ENCODE data around the gene NUDCD3. TPM values are rescaled to one million over a fixed set of nuclear protein-coding genes. Genes with fewer than 3 reads are reported as not detected.

Gene NUDCD3
- total RNA-seq, 1 donor from 2014 or later = 86.8 TPM

- H3K79me2 ChIP-seq (ENCODE audit: insufficient read depth, low read length) = no peaks in the 10 kb centered on the region
- no peaks in the 10 kb centered on the region for H3K4me1 ChIP-seq (ENCODE audit: insufficient read depth, low read length)
- no peaks in the 10 kb centered on the region for H3K4me1 Mint-ChIP-seq (ENCODE audit: low read depth, unreplicated experiment)
- H3K27ac Mint-ChIP-seq (ENCODE audit: unreplicated experiment) = no peak overlapping the region
- no peaks in the 10 kb centered on the region for H3K27me3 ChIP-seq (ENCODE audit: insufficient read depth, low read length)
- TF ChIP-seq CTCF (IDR thresholded peaks at IDR 0.05; ENCODE audit: insufficient read depth, low read depth, low read length) = no peak
- no peak for TF ChIP-seq EZH2 (IDR thresholded peaks at IDR 0.05; ENCODE audit: insufficient read depth, low read length)
- no peak for DNase-seq (ENCODE audit: low read depth)
- H3K4me3 Mint-ChIP-seq (ENCODE audit: unreplicated experiment) = no peak overlapping the region
- no peak overlapping the region for H3K9ac ChIP-seq (ENCODE audit: low read length)
- no peaks in the 10 kb centered on the region for H4K20me1 ChIP-seq (ENCODE audit: insufficient read depth, low read length)
- H3K4me3 ChIP-seq (ENCODE audit: insufficient read depth, low read depth, low read length) = no peak overlapping the region
- no peak for FAIRE-seq
- peaks cover 3% of the 10 kb centered on the region for H3K36me3 Mint-ChIP-seq (ENCODE audit: low read depth, unreplicated experiment)
- H3K4me2 ChIP-seq (ENCODE audit: low read length) = no peak overlapping the region
- H3K27ac ChIP-seq (ENCODE audit: low read depth, low read length) = no peak overlapping the region
- peaks cover 17% of the 10 kb centered on the region for H3K9me3 Mint-ChIP-seq (ENCODE audit: unreplicated experiment)
- peaks cover 8% of the 10 kb centered on the region for H3K27me3 Mint-ChIP-seq (ENCODE audit: low read depth, unreplicated experiment)
- H3K9me3 ChIP-seq (ENCODE audit: insufficient read depth, low read depth, low read length) = no peaks in the 10 kb centered on the region
- no peak overlapping the region for H2AFZ ChIP-seq (ENCODE audit: low read depth, low read length)
- H3K36me3 ChIP-seq (ENCODE audit: insufficient read depth, low read length) = no peaks in the 10 kb centered on the region
Observed at GRCh38 chr7:44531421-44532380, 41.2 kb upstream of the NUDCD3 start.

DNA sequence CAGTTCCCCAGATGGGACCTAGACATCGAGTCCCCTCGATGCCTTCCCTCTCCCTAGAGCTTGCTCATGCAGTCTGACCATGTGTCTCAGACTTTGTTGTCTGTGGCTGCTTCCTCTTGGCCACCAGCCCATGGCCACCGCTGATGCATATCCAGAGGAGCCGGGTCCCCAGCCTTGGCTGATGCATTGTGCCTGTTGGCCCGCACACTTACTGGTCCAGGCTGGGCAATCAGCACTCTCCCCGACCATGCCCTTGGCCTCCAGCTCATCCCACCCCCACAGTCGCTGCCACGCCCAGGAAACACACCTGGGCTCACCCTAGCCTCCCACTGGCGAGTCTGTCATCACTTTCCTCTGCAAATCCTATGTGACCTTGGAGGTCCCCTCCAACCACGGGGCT is 40.5 kb upstream of the NUDCD3 start:
- no peaks in the 10 kb centered on the region for H3K4me1 Mint-ChIP-seq (ENCODE audit: low read depth, unreplicated experiment)
- no peak overlapping the region for H3K27ac Mint-ChIP-seq (ENCODE audit: unreplicated experiment)
- no peak for FAIRE-seq

More for the DNA sequence above, 40.5 kb upstream of the NUDCD3 start:
- Histone ChIP-seq H2AFZ (ENCODE audit: low read depth, low read length) (no peak overlapping the region), H3K79me2 (ENCODE audit: insufficient read depth, low read length) (no peaks in the 10 kb centered on the region), H4K20me1 (ENCODE audit: insufficient read depth, low read length) (no peaks in the 10 kb centered on the region), H3K9ac (ENCODE audit: low read length) (no peak overlapping the region), H3K27ac (ENCODE audit: low read depth, low read length) (no peak overlapping the region), H3K4me2 (ENCODE audit: low read length) (no peak overlapping the region), H3K9me3 (ENCODE audit: insufficient read depth, low read depth, low read length) (no peaks in the 10 kb centered on the region), H3K4me1 (ENCODE audit: insufficient read depth, low read length) (no peaks in the 10 kb centered on the region), H3K4me3 (ENCODE audit: insufficient read depth, low read depth, low read length) (no peak overlapping the region), H3K27me3 (ENCODE audit: insufficient read depth, low read length) (no peaks in the 10 kb centered on the region), H3K36me3 (ENCODE audit: insufficient read depth, low read length) (no peaks in the 10 kb centered on the region)
- Mint-ChIP-seq H3K4me3 (ENCODE audit: unreplicated experiment) (no peak overlapping the region), H3K27me3 (ENCODE audit: low read depth, unreplicated experiment) (peaks cover 8% of the 10 kb centered on the region), H3K36me3 (ENCODE audit: low read depth, unreplicated experiment) (peaks cover 3% of the 10 kb centered on the region), H3K9me3 (ENCODE audit: unreplicated experiment) (peaks cover 19% of the 10 kb centered on the region)
- no peak for DNase-seq (ENCODE audit: low read depth)
- TF ChIP-seq EZH2 (IDR thresholded peaks at IDR 0.05; ENCODE audit: insufficient read depth, low read length) (no peak), CTCF (IDR thresholded peaks at IDR 0.05; ENCODE audit: insufficient read depth, low read depth, low read length) (no peak)
